Left ventricle myocardium inferior (tissue), 1 donor: ENCODE measurements around the gene KRT6B. TPM values are rescaled to one million over a fixed set of nuclear protein-coding genes. Genes with fewer than 3 reads are reported as not detected.

ENCODE experiments used
- DNase-seq: peaks from one replicate; pipeline ENCODE4 v3.0.0-alpha.2; 2020
- H3K27ac ChIP-seq: fragments of 200-600 bp; replicated peaks from 2 replicates; pipeline ENCODE4 v1.8.0; 2021
- H3K27me3 ChIP-seq: fragments of 200-600 bp; 2 replicates; pipeline ENCODE4 v1.8.0; 2021; ENCODE audit warnings: low read depth
- H3K36me3 ChIP-seq: fragments of 200-600 bp; 2 replicates; pipeline ENCODE4 v1.8.0; 2021
- H3K4me1 ChIP-seq: fragments of 200-600 bp; 2 replicates; pipeline ENCODE4 v1.8.0; 2021
- H3K4me3 ChIP-seq: fragments of 200-600 bp; 2 replicates; pipeline ENCODE4 v1.8.0; 2021; ENCODE audit warnings: mild to moderate bottlenecking, moderate library complexity
- H3K9me3 ChIP-seq: fragments of 200-600 bp; replicated peaks from 2 replicates; pipeline ENCODE4 v1.8.0; 2021
- CTCF ChIP-seq: fragments of 200-600 bp; IDR thresholded peaks from 2 replicates; pipeline ENCODE4 v1.8.0; 2021; ENCODE audit warnings: antibody characterized with exemption, mild to moderate bottlenecking, borderline replicate concordance
- intact Hi-C: fragments of 100-400 bp; cut with micrococcal nuclease; formaldehyde crosslinking; loops from one replicate; pipeline ENCODE4 v1.11.0; 2022
- total RNA-seq: library from RNA; stranded (reverse); fragmentation: NEBNext Ultra II Directional; extraction: Animal tissue kit (Norgen Biotek cat#: 25700); gene quantifications from one replicate; pipeline ENCODE4 v1.2.1, GENCODE V29; 2021
- donor health status: DM: no; HTN: yes; CAD: no; lungs with severe emphysema.

KRT6B gene
- total RNA-seq, 1 donor from 2014 or later, result not detected

- Histone ChIP-seq H3K4me1 (no peaks in the 10 kb centered on the region), H3K27ac (no peak overlapping the region), H3K36me3 (no peaks in the 10 kb centered on the region), H3K27me3 (peaks cover 77% of the 10 kb centered on the region), H3K9me3 (peaks cover 21% of the 10 kb centered on the region), H3K4me3 (no peak overlapping the region)
- DNase-seq, result no peak
- intact Hi-C loops, result no loop called here
- TF ChIP-seq CTCF, result no peak
Observed at GRCh38 chr12:52486166-52487105, 34.5 kb upstream of the KRT6B start.

GRCh38 chr12:52480073-52480472, 28.1 kb upstream of the KRT6B start:
- H3K27ac ChIP-seq, result no peak overlapping the region
- no peak overlapping the region for H3K4me3 ChIP-seq
- TF ChIP-seq CTCF, result no peak
- no peaks in the 10 kb centered on the region for H3K4me1 ChIP-seq
- H3K27me3 ChIP-seq, result peaks cover 47% of the 10 kb centered on the region
- H3K9me3 ChIP-seq, result peaks cover 22% of the 10 kb centered on the region
- no peak for DNase-seq
- intact Hi-C loops, result no loop called here
- no peaks in the 10 kb centered on the region for H3K36me3 ChIP-seq

- peaks cover 5% of the 10 kb centered on the region for H3K9me3 ChIP-seq
- DNase-seq, result no peak
- no peak overlapping the region for H3K4me3 ChIP-seq
- intact Hi-C loops, result no loop called here
- no peak for TF ChIP-seq CTCF
- H3K4me1 ChIP-seq, result no peaks in the 10 kb centered on the region
- no peak overlapping the region for H3K27ac ChIP-seq
- peaks cover 22% of the 10 kb centered on the region for H3K27me3 ChIP-seq
- H3K36me3 ChIP-seq, result no peaks in the 10 kb centered on the region
Observed at GRCh38 chr12:52477651-52478050, 25.7 kb upstream of the KRT6B start.

GRCh38 chr12:52474212-52474611, 22.3 kb upstream of the KRT6B start:
- Histone ChIP-seq H3K9me3 (peaks cover 5% of the 10 kb centered on the region), H3K4me1 (no peaks in the 10 kb centered on the region), H3K27ac (no peak overlapping the region), H3K27me3 (peaks cover 12% of the 10 kb centered on the region), H3K4me3 (no peak overlapping the region), H3K36me3 (no peaks in the 10 kb centered on the region)
- TF ChIP-seq CTCF, result no peak
- no peak for DNase-seq
- intact Hi-C loops, result no loop called here

GRCh38 chr12:52473768-52474167, 21.8 kb upstream of the KRT6B start, which contains the start of gene KRT6C:
Gene KRT6C (minus strand): TSS chr12:52473805. CDS start chr12:52473737, 68 bp downstream.
- TF ChIP-seq CTCF, result no peak
- intact Hi-C loops, result no loop called here
- no peak for DNase-seq
- peaks cover 16% of the 10 kb centered on the region for H3K27me3 ChIP-seq
- no peak within 1 kb of the TSS for H3K27ac ChIP-seq
- no peak within 1 kb of the TSS for H3K4me3 ChIP-seq
- peaks cover 5% of the 10 kb centered on the region for H3K9me3 ChIP-seq
- no peaks in the 10 kb centered on the region for H3K4me1 ChIP-seq
- no peaks in the 10 kb centered on the region for H3K36me3 ChIP-seq
